ENCODE results near the gene CLTCL1.

CLTCL1 gene

GRCh38 chr22:19212302-19212870, 79.1 kb downstream of the CLTCL1 start:
- H3K4me3 ChIP-seq (replicated peaks in 1 of 2; ENCODE audit: low read depth in 2 of 2, low read length in 2 of 2) = no peak overlapping the region
- TF ChIP-seq, protein P1, sequence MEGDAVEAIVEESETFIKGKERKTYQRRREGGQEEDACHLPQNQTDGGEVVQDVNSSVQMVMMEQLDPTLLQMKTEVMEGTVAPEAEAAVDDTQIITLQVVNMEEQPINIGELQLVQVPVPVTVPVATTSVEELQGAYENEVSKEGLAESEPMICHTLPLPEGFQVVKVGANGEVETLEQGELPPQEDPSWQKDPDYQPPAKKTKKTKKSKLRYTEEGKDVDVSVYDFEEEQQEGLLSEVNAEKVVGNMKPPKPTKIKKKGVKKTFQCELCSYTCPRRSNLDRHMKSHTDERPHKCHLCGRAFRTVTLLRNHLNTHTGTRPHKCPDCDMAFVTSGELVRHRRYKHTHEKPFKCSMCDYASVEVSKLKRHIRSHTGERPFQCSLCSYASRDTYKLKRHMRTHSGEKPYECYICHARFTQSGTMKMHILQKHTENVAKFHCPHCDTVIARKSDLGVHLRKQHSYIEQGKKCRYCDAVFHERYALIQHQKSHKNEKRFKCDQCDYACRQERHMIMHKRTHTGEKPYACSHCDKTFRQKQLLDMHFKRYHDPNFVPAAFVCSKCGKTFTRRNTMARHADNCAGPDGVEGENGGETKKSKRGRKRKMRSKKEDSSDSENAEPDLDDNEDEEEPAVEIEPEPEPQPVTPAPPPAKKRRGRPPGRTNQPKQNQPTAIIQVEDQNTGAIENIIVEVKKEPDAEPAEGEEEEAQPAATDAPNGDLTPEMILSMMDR (IDR thresholded peaks at IDR 0.05; ENCODE audit: low read depth, low read length) = no peak
- no peak for DNase-seq (ENCODE audit: low read depth in 2 of 2)

- no peak overlapping the region for H3K4me3 ChIP-seq (replicated peaks in 1 of 2; ENCODE audit: low read depth in 2 of 2, low read length in 2 of 2)
- no peak for DNase-seq (ENCODE audit: low read depth in 2 of 2)
- TF ChIP-seq, protein P1 (IDR thresholded peaks at IDR 0.05; ENCODE audit: low read depth, low read length) = no peak
Observed at GRCh38 chr22:19210188-19210587, 81.3 kb downstream of the CLTCL1 start.

- H3K4me3 ChIP-seq (replicated peaks in 1 of 2; ENCODE audit: low read depth in 2 of 2, low read length in 2 of 2) = no peak overlapping the region
- no peak for DNase-seq (ENCODE audit: low read depth in 2 of 2)
- TF ChIP-seq, protein P1 (IDR thresholded peaks at IDR 0.05; ENCODE audit: low read depth, low read length) = no peak
Observed at GRCh38 chr22:19208287-19208847, 83.2 kb downstream of the CLTCL1 start.

DNA sequence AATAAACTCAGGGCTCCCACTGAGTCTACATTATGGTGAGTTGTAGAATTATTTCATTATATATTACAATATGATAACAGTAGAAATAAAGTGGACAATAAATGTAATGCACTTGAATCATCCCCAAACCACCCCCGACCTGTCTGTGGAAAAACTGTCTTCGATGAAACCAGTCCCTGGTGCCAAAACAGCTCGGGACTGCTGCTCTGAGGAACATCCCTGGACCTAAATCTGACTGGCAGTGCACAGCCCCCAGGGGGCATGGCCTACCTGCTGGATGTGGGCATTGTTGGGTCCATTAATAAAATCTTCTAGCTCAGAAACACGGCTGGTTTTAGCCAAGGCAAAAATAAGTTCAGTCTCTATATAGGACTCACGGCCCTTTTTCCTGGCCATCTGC, 83.6 kb downstream of the CLTCL1 start:
- DNase-seq (ENCODE audit: low read depth in 2 of 2) = no peak
- TF ChIP-seq, protein P1 (IDR thresholded peaks at IDR 0.05; ENCODE audit: low read depth, low read length) = no peak
- no peak overlapping the region for H3K4me3 ChIP-seq (replicated peaks in 1 of 2; ENCODE audit: low read depth in 2 of 2, low read length in 2 of 2)

GRCh38 chr22:19207401-19207808, 84.1 kb downstream of the CLTCL1 start:
- TF ChIP-seq, protein P1 (IDR thresholded peaks at IDR 0.05; ENCODE audit: low read depth, low read length) = no peak
- H3K4me3 ChIP-seq (replicated peaks in 1 of 2; ENCODE audit: low read depth in 2 of 2, low read length in 2 of 2) = no peak overlapping the region
- DNase-seq (ENCODE audit: low read depth in 2 of 2) = no peak

GRCh38 chr22:19206287-19206686, 85.2 kb downstream of the CLTCL1 start:
- H3K4me3 ChIP-seq (replicated peaks in 1 of 2; ENCODE audit: low read depth in 2 of 2, low read length in 2 of 2) = no peak overlapping the region
- DNase-seq (ENCODE audit: low read depth in 2 of 2) = no peak
- TF ChIP-seq, protein P1 (IDR thresholded peaks at IDR 0.05; ENCODE audit: low read depth, low read length) = no peak

DNA sequence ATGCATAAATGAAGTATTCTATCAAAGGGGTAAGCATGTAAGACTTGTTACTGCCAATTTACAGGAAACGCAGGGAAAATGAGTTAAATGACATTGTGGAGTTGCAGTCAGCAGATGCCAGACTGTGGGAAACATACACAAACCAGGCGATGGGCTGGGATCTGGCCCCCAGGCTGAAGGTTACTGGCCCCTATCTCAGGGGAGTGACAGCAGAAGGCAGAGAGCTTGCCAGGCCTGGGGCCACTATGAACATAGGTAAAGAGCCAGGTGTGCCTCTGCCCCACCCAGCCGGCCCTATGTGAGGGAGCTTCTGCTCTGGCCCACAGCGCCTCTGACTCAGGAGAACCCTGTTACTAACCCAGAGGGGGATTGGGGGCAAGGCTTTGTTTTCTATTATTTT, 86.9 kb downstream of the CLTCL1 start:
- no peak for DNase-seq (ENCODE audit: low read depth in 2 of 2)
- TF ChIP-seq, protein P1 (IDR thresholded peaks at IDR 0.05; ENCODE audit: low read depth, low read length) = no peak
- H3K4me3 ChIP-seq (replicated peaks in 1 of 2; ENCODE audit: low read depth in 2 of 2, low read length in 2 of 2) = no peak overlapping the region

All from cardiac fibroblast (primary cell).